ENCODE measurements around the gene ADPRM. TPM values are rescaled to one million over a fixed set of nuclear protein-coding genes. Genes with fewer than 3 reads are reported as not detected.
A peak's percentile ranks its signal among the peaks of the same experiment; 100 is the strongest.
"Not testable (repeated sequence)": the region's sequence is repeated elsewhere in the genome, so short reads cannot be mapped to it uniquely, and the experiment has no call there.

ADPRM gene
- total RNA-seq, result 20.2 and 22.2 TPM in 2 replicates
- polyA plus RNA-seq (2012), result 10.0 TPM

GRCh38 chr17:10697092-10698081 lies at the start of gene ADPRM, which contains the start of gene SCO1:
Gene ADPRM (plus strand): TSS chr17:10697594. CDS start chr17:10704927, 7,333 bp downstream.
Gene SCO1 (minus strand): TSS chr17:10697533. CDS start chr17:10697507, 26 bp downstream.
- peak; percentile 97 for DNase-seq (ENCODE audit: low read depth)

- no peak for DNase-seq (ENCODE audit: low read depth)
Measured at GRCh38 chr17:10648381-10648780, 49.0 kb upstream of the ADPRM start.

GRCh38 chr17:10648956-10649355 lies 48.4 kb upstream of the ADPRM start:
- peak; percentile 74 for DNase-seq (ENCODE audit: low read depth)

GRCh38 chr17:10649602-10650001 lies 47.8 kb upstream of the ADPRM start:
- DNase-seq (ENCODE audit: low read depth), result peak; percentile 74

- DNase-seq (ENCODE audit: low read depth), result peak; percentile 67
Measured at GRCh38 chr17:10651927-10652326, 45.5 kb upstream of the ADPRM start.

- DNase-seq (ENCODE audit: low read depth), result peak; percentile 82
Measured at GRCh38 chr17:10652984-10653659, 44.3 kb upstream of the ADPRM start.

- DNase-seq (ENCODE audit: low read depth), result no peak
Measured at GRCh38 chr17:10653987-10654386, 43.4 kb upstream of the ADPRM start.

- peak; percentile 99 for DNase-seq (ENCODE audit: low read depth)
Measured at GRCh38 chr17:10657148-10657547, 40.2 kb upstream of the ADPRM start, which contains the start of gene MYH3. Gene MYH3 (minus strand): TSS chr17:10657309. CDS start chr17:10655064, 2,245 bp downstream.

- peak; percentile 96 for DNase-seq (ENCODE audit: low read depth)
Measured at GRCh38 chr17:10657879-10658278, 39.5 kb upstream of the ADPRM start.

- DNase-seq (ENCODE audit: low read depth), result peak; percentile 51
Measured at GRCh38 chr17:10661437-10661836, 36.0 kb upstream of the ADPRM start.

GRCh38 chr17:10663231-10663630 lies 34.2 kb upstream of the ADPRM start:
- DNase-seq (ENCODE audit: low read depth), result no peak

- no peak for DNase-seq (ENCODE audit: low read depth)
Measured at GRCh38 chr17:10664571-10664970, 32.8 kb upstream of the ADPRM start.

- no peak for DNase-seq (ENCODE audit: low read depth)
Measured at GRCh38 chr17:10666906-10667305, 30.5 kb upstream of the ADPRM start.

GRCh38 chr17:10668775-10669174 lies 28.6 kb upstream of the ADPRM start:
- peak; percentile 54 for DNase-seq (ENCODE audit: low read depth)

GRCh38 chr17:10673312-10673711 lies 24.1 kb upstream of the ADPRM start:
- DNase-seq (ENCODE audit: low read depth), result no peak

- DNase-seq (ENCODE audit: low read depth), result peak; percentile 84
Measured at GRCh38 chr17:10674704-10675103, 22.7 kb upstream of the ADPRM start.

- DNase-seq (ENCODE audit: low read depth), result peak; percentile 36
Measured at GRCh38 chr17:10681866-10682446, 15.4 kb upstream of the ADPRM start.

- peak; percentile 49 for DNase-seq (ENCODE audit: low read depth)
Measured at GRCh38 chr17:10683853-10684252, 13.5 kb upstream of the ADPRM start.

- no peak for DNase-seq (ENCODE audit: low read depth)
Measured at GRCh38 chr17:10687499-10687898, 9.9 kb upstream of the ADPRM start.

- not testable (repeated sequence) for DNase-seq (ENCODE audit: low read depth)
Measured at GRCh38 chr17:10695875-10696407, 1.5 kb upstream of the ADPRM start.

All from myocyte (in vitro differentiated cells).